Stimulated activated CD8-positive, alpha-beta memory T cell treated with anti-CD3 and anti-CD28 coated beads, Interleukin-2, amount 100 ng/mL, for 1 hour (primary cell): ENCODE data around the gene GRB10.
A peak's percentile ranks its signal among the peaks of the same experiment; 100 is the strongest.

ENCODE experiments used
- DNase-seq, 2 donors: peaks; one replicate each; pipeline ENCODE4 v3.0.0-alpha.2; 2020; ENCODE audit warnings: low read depth in 2 of 2

Gene GRB10

DNA sequence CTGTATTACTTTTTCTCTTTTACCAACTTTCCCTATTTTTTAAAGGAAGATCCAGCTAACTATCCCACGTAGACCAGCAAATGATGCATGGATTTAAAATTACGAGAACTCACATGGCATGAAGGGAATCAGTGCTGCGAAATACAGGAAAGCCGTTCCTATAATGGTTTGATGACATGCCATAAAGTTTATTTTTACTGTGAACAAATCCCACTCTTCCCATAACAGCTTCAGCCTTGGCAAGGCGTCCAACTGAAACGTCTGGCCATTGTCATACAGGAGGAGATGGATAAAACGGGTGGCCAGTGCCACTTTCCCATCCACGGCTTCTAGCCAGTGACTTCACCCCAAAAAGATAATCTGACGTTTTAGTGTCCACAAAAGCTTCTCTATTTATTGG, 111.3 kb downstream of the GRB10 start:
- no peak for DNase-seq

DNA sequence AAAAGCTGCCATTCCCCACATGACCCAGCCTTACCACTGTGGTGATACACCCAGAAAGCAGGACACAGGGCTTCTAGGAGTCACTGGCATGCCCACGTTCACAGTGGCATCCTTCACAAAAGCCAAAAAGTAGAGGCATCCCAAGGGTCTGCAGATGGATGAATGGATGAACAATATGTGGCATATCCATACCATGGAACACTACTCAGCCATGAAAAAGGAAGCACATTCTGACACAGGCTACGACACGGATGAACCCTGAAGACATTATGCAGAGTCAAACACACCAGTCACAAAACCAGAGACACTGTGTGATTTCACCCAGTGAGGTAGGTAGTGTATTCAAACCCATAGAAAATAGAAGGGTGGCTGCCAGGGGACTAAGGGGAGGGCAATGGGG, 112.8 kb downstream of the GRB10 start:
- DNase-seq = no peak

DNA sequence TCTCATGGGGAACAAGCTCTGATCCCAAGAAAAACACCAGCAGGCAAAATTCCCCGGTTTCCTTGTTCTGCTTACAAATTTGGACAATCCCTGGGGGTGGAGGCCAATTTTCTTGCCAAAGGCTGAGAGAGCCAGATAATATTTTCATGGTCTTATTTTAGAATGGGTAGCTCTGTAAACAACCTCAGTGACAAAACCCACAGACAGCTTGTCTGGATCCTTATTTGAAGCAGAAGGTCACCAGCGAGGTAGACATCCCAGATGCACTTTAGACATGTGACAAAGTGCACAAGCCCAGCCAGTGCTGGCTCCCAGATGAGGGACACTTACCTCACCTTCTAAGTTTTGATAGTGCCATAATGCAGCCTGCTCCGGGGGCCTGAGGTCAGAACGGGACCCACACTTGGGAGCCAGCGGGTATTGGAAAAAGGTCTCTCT, 114.9 kb downstream of the GRB10 start:
- no peak for DNase-seq

DNA sequence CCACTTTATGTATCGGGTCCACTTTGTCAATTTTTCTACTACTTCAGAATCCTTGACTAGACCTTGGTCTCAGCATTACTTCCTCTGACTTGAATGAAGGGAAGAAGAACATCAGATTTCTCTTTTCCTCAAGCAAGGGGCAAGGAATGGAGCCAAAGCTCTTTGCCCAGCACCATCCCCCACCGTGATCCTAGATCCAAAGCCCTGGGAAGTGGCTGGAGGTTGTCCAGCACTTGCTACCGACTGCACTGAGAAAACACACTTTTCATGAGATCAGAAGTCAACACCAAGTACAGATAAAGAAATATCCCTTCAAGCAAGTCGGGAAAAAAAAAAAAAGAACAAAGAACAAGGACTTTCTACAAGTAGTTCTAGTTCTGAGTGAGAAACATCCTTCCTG, 115.4 kb downstream of the GRB10 start:
- no peak for DNase-seq

DNA sequence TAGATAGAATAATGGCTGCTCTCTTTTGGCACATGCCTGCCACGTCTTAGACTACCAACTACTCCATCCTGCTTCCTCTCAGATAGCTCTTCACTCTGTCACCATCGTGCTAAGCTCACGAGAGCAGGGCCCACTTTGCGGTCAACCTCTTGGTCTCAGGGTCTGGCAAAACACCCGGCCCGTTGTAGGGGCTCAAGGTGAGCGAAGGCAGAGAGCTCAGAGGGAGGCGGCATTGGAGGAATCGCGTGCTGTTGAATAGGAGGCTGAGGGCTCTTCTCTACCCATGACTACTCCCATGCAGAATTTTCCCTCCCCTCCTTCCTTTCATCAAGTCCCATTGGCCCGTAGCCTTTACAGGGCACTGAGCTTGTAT, 116.6 kb downstream of the GRB10 start:
- no peak for DNase-seq

DNA sequence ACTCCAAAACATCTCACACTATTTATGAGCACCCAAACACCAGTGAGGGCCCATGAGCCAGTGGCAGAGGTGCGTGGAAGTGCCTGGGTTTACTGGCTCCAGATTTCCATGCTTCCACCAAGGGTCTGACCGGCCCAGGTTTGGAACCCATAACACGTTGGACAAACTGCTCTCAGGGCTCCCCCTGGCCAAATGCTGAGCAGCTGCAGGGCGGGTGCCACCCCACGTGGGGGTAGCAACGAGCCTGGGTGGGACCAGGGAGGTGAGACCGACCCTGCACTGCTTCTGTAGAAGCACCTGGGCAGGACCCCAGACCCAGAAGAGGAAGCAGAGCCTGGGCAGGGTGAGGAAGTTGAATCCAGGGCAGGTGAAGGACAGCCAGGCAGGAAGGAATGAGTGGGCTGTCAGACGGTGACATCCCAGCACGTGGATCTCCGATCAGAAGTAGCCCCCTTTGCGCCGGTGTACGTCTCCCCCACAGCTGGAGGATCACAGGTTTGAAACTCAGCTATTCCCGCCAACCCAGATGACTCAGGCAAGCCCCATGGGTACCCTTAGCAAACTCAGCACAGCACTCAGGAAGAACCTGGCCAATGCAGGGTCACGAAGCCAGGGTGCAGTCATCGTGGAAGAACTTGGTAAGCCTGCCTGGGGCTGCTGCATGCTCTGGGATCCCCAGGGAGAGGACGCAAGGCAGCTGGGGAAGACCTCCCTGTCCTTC, 117.1 kb downstream of the GRB10 start:
- DNase-seq = no peak

DNA sequence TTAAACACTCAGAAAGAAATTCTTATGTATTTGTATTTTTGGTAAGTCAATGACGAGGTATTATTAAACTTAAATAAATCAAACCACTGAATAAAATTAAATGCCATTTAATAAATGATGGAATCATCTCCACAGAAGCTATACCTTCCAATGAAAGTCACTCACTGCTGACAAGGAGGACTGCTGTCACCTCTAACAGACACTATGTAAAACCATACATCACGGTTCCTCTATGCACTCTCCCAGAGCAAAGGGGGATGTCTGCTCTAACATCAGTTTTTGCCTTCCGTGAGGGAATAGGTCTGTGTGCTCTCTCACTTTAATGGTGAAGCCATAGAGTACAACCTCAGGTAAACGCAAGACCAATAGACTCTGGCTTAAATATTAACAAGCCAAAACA, 117.8 kb downstream of the GRB10 start:
- no peak for DNase-seq

DNA sequence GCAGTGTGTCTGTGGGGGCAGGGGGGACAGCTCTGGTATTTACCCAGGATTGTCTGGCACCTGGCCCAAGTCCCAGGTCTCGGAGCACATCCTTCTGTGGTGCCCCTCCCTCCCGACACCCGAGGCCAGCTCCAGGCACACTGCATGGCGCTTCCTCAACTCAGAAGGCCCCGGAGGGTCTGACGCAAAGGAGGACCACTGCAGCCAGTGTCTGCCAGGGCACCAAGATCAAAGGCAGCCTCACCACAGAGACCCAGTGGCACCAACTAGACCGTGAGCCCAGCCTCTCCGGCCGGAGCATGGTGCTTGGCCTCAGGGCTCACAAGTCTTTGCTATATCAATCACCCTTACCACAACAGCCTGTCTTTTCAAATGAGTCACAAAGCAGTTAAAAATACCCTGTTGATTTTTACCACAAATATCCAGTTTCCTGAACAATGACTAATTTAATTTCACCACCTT, 118.2 kb downstream of the GRB10 start:
- DNase-seq = no peak

DNA sequence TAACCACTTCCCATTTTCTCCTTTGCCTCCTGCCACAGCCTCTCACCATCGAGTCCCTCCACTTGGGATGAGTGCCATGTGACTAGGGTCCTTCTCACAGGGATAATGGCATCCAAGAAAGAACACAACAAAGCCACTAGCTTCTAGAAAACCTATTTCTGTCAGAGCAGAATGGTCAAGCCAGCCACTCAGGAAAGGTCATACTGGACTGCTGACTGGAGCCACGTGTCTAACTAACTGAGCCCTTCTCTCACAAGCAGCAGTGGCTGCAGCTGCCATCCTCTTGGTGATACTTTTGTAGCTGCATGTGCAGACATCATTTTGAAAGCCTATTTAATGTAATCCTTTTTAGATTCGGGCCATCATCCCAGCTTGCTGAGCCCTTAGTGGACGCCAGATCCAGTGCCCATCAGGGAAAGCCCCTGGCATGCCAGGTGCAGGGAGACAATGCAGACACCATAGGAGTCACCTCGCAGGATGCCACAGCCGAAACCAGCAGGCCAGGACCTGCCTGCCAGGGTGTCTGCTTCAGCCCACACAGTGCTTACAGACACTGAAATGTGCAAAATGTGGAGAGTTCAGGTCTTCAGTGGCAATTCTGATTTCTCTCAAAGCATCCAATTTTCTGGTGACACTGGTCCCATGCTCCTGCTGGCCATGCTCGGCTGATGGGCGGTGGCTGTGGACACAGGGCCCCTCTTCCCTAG, 119.1 kb downstream of the GRB10 start:
- DNase-seq = no peak

DNA sequence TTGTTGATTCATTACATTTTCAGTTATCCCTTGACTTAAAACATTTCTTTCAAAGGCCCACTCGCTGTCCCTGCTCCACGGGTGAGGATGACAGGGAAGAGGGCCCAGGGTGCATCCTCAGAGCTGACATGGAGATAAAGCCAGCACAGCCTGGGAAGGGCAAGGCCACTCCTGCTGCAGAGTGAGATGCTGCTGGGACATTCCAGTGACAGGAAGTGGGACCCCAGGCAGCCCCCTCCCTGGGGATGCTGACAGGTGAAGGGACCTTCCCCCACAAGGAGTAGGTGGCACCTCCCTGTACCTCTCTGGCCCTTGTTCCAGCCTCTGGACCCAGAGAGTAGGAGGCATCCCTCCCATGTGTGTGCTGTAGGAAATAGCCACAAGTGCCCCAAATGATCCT, 119.7 kb downstream of the GRB10 start:
- DNase-seq = no peak

DNA sequence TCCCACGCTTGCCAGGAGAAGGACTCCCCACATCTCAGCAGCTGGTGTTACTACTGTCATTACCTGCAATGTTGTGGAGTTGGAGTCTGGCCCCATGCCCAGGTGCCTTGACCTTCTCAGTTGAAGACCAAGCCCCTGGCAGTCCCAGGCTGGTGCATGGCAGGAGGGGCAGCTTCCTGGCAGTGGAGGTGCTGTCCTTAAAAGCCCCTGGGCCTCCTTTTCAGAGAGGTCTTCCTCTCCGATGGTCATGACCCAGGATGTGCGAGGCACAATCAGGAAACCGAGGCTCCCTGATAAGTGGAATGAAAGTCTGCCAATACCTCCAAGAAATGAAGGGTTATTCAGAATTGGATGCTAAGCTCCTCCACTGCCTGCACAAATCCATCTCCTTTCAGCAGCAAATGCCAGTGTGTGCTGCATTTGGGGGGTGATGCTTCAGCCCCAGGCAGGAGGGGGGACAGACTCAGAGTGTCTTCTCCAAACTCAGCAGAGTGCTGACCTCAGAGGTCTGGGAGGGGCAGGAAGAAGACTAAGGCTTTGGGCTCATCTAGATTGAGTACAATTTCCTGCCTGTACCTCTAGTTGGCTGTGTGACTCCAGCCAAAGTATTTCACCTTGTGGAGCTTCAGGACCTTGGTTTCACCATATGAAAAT, 120.5 kb downstream of the GRB10 start:
- DNase-seq = no peak

DNA sequence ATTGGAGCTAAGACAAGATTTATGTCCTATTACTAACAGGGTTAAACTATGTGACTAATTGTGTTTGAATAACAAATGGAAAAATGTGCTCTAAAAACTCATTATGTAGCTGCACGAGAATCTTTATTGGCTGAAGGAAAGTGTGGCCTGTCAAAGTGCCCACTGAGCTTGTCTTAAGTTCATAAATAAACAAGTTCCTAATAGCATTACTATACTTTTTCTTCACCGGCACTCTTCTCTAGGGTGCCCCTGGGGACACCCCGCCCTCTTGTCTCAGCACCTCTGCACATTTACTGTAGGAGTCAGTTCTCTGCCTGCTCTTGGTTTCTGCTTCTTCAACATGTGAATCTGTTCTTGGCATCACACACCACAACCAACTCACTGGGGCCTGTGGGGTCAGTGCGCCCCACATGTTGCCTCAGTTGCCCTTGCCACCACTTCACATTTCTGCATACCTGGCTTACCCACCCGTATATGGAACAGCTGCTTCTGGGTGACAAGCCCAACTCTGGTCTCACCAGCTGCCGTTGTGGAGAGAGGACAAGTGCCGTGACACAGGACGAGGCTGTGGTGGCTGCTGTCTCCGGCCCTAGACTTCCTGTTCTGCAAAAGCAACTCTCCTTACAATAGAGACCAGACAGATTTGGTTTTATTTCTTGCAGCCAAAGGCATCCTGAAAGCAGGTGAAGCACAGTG, 121.2 kb downstream of the GRB10 start:
- DNase-seq = peak in 1 of 2 donors; percentile 14

DNA sequence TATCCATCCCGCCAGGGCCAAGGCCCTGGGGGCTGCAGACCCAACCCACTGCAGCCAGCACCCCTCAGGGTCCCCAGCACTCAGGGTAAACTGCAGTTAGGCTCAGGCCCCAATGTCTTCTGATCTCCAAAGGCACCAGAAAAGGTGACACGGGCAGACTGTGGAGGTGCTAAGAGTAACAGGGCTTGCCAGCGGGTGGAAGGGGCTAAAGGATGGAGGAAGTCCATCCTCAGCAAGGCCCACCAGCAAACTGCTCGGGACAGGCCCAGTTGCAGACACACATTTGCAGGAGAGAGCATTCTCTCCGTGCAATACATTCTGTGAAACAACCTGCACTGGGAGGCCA, 121.9 kb downstream of the GRB10 start:
- DNase-seq = no peak

DNA sequence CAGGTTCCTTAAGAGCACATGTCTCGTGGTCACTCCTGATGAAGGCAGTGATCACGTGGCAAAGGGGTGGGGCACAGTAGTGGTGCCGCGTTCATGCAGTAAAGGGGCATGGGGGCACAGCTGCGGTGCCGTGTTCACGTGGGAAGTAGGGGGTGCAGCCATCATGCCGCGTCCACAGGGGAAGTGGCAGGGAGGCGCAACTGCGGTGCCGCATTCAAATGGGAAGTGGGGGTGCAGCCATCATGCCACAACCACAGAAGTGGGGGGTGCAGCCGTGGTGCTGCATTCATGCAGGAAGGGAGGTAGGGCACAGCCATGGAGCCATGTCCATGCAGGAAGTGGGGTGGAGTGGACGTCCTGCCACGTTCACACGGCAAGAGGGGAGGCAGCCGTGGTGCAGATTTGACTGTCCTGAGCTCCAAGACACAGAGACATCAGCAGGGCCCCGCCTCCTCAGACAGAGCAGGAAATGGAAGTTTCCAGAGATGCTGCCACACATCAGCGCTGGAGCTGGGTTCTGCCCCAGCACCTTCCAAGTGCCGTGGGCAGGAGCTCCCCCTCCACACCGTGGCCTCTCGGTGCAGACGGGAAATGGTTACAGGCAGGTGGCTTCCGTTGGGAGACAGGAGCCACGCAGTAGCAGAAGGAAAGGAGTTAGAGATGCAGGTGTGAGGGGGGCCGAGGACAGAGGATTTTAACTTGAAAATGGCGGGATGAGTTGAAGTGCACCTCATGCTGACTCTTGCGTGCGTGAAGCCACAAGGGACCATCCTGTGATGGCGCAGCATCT, 122.5 kb downstream of the GRB10 start:
- DNase-seq = peak; percentile 20 to 29

DNA sequence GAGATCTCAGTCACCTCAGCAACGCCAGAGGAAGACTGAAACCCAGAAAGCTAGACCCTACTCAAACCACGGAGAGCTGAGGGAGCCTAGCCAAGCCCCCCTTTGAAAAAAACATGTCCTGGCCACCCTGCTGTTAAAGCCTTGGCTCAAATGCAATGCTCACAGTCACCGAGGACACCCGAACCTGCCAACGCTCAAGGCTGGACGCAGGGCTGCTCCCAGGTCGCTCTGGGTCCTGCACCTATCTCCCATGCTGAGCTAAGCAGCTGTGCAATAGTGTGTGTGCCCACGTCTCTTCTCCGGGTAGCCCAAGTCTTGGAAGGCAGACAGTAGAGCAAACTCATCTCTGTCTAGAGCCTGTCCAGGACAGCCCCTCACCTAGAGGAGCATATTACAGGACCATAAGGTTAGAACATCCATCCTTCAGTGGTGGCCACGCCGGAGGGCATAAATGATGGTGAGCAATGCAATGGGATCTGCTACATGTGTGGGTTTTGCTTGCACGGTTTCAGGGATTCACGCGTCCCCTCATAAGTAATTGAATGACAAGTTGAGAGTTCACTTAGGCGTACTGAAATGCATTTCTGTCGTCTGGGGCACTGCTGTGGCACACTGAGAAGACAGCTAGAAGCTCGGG, 123.2 kb downstream of the GRB10 start:
- no peak for DNase-seq

DNA sequence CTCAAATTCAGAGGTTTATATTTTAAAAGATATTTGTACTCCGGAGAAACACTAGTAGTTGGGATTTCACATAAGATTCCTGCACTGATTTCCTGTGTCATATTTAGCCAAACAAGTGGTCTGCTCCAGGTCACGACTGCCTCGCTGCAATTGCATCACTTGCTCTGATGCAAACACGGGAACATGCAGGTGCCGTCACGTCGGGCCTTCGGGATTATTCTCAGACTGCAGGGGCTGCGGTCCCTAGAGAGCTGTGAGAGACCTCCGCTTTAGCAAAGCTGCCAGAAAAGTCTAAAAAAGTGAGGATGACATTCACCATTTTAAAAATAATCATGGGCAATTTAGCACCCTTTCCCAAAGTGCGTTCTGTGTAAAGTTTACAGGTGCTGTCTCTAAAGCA, 124.0 kb downstream of the GRB10 start:
- no peak for DNase-seq

DNA sequence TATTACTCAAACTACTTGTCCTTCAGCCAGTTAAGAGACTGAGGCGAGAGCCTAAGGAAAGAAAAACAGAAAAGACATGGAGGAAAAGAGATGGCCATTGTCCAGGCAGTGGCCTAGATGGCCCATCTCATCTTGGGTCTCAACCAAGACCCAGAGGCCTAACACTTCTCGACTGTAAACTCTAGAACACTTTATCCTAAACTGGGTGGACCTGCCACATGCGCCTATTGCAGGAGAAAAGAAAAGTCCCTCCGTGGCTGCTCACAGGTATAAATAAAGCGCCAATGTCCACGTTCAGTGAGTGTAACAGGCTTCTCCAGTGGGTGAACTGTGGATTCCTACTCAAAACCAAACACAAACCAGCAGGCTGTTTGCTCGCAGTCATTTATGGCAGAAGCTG, 124.8 kb downstream of the GRB10 start:
- DNase-seq = no peak

DNA sequence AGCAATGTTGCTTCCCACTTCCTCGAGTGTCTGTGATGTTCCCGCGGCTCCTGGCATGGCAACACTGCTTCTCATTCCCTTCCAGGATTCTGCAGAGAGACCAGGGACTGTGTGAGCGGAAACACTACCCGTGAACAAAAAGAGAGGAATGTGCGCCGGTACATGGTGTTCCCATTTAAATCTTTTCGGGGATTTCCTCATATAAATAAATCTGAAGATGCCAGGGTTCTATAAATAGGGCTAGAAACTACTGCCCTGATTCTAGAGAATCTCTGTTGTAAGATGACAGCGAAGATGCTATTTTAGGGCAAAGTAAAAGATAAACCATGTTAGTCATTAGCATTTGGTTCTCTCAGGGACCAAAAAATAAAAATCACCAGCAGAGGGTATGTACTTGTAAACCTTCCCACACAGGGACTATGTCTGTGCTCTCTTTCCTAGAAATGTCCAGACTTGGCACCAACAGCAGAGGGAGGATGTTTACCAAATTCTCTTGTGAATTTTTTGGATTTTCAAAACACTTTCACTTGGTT, 125.3 kb downstream of the GRB10 start:
- DNase-seq = no peak

DNA sequence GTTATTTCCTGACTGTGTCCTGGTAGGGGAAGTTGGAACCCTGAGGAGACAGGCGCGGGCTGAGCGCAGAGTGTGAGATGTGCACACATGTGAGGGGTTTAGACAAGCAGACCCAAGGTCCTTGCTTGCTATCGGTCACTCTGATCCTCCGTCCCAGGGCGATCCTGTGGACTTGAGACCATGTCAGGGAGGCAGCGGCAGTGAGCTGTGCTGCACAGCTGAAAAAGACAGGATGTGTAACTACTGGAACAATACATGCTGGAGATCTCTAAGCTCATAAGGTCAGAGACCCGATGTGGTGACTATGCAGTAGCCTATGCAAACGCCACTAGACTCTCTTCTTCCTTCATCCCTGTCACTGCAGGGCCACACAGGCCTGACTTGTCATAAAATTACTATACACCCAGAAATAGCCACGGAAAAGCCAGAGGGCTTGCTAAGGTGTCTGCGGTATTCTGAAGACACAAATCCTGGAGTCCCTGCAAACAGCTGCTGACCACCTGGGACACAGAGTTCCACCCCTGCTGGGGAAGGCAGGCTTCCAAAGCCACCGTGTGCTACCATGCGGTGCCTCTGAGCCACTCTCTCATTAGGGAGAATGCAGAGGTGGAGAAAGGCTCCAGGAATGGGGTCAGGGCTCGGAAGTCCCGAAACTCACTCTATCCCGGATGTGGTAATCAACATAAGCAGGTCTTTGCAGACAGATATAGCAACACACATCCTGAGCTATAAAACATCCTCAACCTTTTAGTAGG, 126.4 kb downstream of the GRB10 start:
- DNase-seq = no peak

DNA sequence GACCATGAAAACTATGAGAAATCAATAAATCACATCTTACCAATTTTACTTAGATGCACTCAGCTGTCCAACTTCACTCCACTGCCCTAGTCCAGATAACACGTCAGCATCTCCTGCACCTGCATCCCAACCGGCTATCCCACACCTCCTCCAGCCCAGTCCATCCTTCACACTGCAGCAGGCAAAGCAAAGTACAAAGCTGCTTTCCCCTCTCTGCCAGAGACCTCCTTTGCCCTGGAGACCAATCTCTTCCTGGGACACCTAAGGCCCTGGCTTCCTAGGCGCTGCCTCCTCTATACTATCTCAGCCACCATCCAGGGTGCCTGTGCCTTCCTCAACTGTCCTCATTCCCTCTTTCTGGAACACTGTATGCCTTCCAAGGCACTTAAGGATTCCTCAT, 127.2 kb downstream of the GRB10 start:
- DNase-seq = no peak
